ENCODE results near the gene SPRED2. TPM values are rescaled to one million over a fixed set of nuclear protein-coding genes. Genes with fewer than 3 reads are reported as not detected.

Gene SPRED2
- total and polyA plus RNA-seq, 2 of the 8 experiments (the other 6 are each of a cell fraction or from before 2014, with no cell fraction given), result 15.3 to 22.5 TPM

DNA sequence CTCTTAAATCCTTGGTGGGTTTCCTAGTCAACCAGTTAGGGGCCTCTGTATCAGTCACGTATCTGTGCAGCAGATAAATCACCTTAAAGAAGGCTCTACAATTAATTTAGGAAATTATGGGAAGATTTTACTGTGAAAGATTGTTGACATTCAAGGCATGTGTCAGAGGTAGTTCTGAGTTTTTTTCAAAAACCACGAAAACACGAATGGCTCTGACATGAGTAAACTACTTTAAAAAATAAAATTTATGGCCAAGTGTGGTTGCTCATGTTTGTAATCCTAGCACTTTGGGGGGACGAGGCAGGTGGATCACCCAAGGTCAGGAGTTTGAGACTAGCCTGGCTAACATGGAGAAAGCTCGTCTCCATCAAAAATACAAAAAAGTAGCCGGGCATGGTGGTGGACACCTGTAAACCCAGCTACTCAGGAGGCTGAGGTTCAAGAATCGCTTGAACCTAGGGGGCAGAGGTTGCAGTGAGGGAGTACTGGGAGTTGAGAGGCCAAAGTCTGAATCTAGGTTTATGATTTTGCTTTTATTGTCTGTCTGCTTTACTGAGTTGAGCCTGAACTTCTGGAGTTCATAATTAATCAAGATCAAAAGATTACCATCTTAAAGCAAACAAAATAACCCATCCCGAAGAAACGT is 77.1 kb downstream of the SPRED2 start:
- Histone ChIP-seq H3K79me2 (ENCODE audit: control insufficient read depth in 1 of 2, insufficient read depth in 2 of 2, low read length in 2 of 2) (peaks cover 0 to 2% of the 10 kb centered on the region in 2 experiments; a peak in 1 of 4 replicates), H3K23ac (ENCODE audit: insufficient read length) (no peak overlapping the region), H3K4ac (replicated peaks; ENCODE audit: insufficient read length, low read depth, low read length) (no peak overlapping the region), H3K4me2 (ENCODE audit: insufficient read depth in 1 of 2, low read depth in 2 of 2, low read length in 2 of 2) (no peak overlapping the region), H2BK20ac (ENCODE audit: low read length) (no peak overlapping the region), H3K27me3 (replicated peaks in 1 of 4; ENCODE audit: control insufficient read depth in 3 of 4, extremely low read depth in 1 of 4, insufficient read depth in 3 of 4, low read length in 3 of 4) (no peaks in the 10 kb centered on the region), H2BK5ac (ENCODE audit: low read depth, low read length) (no peak overlapping the region), H3K9ac (replicated peaks in 1 of 4; ENCODE audit: extremely low read depth in 1 of 4, low read depth in 3 of 4, low read length in 3 of 4) (no peak overlapping the region), H2BK12ac (ENCODE audit: low read depth, low read length) (no peak overlapping the region), H3K9me3 (ENCODE audit: insufficient read depth in 2 of 2, low read depth in 1 of 2, low read length in 1 of 2) (no peaks in the 10 kb centered on the region), H3K4me3 (ENCODE audit: extremely low read depth in 1 of 4, insufficient read depth in 2 of 4, low read depth in 3 of 4, low read length in 4 of 4) (no peak overlapping the region), H4K8ac (ENCODE audit: extremely low read depth, insufficient read depth, low read length) (no peak overlapping the region), H2BK120ac (replicated peaks; ENCODE audit: low read depth, low read length) (no peak overlapping the region), H3K79me1 (ENCODE audit: low read depth, low read length) (peaks cover 3% of the 10 kb centered on the region; the same call in 1 of the 2 replicates), H2BK15ac (ENCODE audit: low read length) (no peak overlapping the region), H2AFZ (ENCODE audit: low read length) (no peak overlapping the region), H4K20me1 (replicated peaks in 1 of 2; ENCODE audit: control insufficient read depth in 1 of 2, insufficient read depth in 2 of 2, low read length in 2 of 2) (peaks cover 3 to 11% of the 10 kb centered on the region in 2 experiments), H3K18ac (ENCODE audit: extremely low read depth, low read length) (no peak overlapping the region), H4K5ac (ENCODE audit: insufficient read length, low read depth, low read length) (no peak overlapping the region), H4K91ac (replicated peaks; ENCODE audit: insufficient read length, low read length) (no peak overlapping the region), H2AK5ac (ENCODE audit: low read depth, low read length) (no peak overlapping the region), H3K14ac (ENCODE audit: insufficient read length) (no peak overlapping the region), H3K36me3 (ENCODE audit: control insufficient read depth in 2 of 4, insufficient read depth in 4 of 4, low read length in 3 of 4) (no peaks in the 10 kb centered on the region), H3K23me2 (ENCODE audit: low read depth, low read length) (no peaks in the 10 kb centered on the region), H3K27ac (ENCODE audit: low read depth, low read length) (no peak overlapping the region), H3K4me1 (replicated peaks in 1 of 4; ENCODE audit: control insufficient read depth in 3 of 4, insufficient read depth in 4 of 4, low read length in 3 of 4) (peaks cover under 1 to 13% (median 5%) of the 10 kb centered on the region in 4 experiments; a peak in 4 of 7 replicates), H3K56ac (replicated peaks; ENCODE audit: insufficient read length, low read depth, low read length) (no peak overlapping the region)
- POLR2A ChIA-PET (ENCODE audit: partially characterized antibody), result no interaction called here
- no peak for FAIRE-seq
- DNase-seq (ENCODE audit: low read depth in 1 of 2, low spot score in 2 of 2), result no peak
- CTCF ChIA-PET (ENCODE audit: partially characterized antibody), result interaction anchor here (0.6 kb wide), 2 partner anchors 43 to 381 kb away, joined by 3 read pairs; no protein-coding TSS in a partner anchor
- WGBS, 2 experiments (ENCODE audit: extremely low coverage in 1 of 2, insufficient coverage in 1 of 2, insufficient read length in 1 of 2, insufficient replicate concordance in 2 of 2, low coverage in 1 of 2, low lambda C conversion rate in 2 of 2, missing lambda C conversion rate in 1 of 2), result 88% methylated on average over 9 of the region's 9 CpGs; no CpG with 5 or more reads in 1 of the 2 experiments
- TF ChIP-seq POU5F1 (IDR thresholded peaks at IDR 0.05; ENCODE audit: low read depth, low read length) (no peak), JUND (IDR thresholded peaks at IDR 0.05; ENCODE audit: low read length) (no peak), CREB1 (IDR thresholded peaks at IDR 0.05) (no peak), SAP30 (IDR thresholded peaks at IDR 0.05; ENCODE audit: insufficient read depth, insufficient replicate concordance, low read length) (no peak), RAD21 (IDR thresholded peaks at IDR 0.05 in 1 of 2, conservative IDR thresholded peaks at IDR 0.05 in 1 of 2; ENCODE audit: low read depth in 2 of 2, low read length in 2 of 2) (no peak), EP300 (IDR thresholded peaks at IDR 0.05; ENCODE audit: borderline replicate concordance in 1 of 2, low read depth in 2 of 2, low read length in 2 of 2) (no peak), CHD1 (IDR thresholded peaks at IDR 0.05; ENCODE audit: low read depth, low read length) (no peak), TCF12 (IDR thresholded peaks at IDR 0.05; ENCODE audit: low read depth, low read length) (no peak), CTBP2 (IDR thresholded peaks at IDR 0.05; ENCODE audit: borderline replicate concordance, insufficient read depth, insufficient read length, low read length) (no peak), EZH2 (IDR thresholded peaks at IDR 0.05; ENCODE audit: low read depth, low read length, severe bottlenecking) (no peak), HDAC6 (IDR thresholded peaks at IDR 0.05; ENCODE audit: low read depth, low read length) (no peak), TBP (IDR thresholded peaks at IDR 0.05; ENCODE audit: low read depth, low read length) (no peak)

Measured in H1 (cell line).